Measurements from ENCODE around the gene PPEF2.
"Not testable (repeated sequence)": the region's sequence is repeated elsewhere in the genome, so short reads cannot be mapped to it uniquely, and the experiment has no call there.

The PPEF2 gene, protein sequence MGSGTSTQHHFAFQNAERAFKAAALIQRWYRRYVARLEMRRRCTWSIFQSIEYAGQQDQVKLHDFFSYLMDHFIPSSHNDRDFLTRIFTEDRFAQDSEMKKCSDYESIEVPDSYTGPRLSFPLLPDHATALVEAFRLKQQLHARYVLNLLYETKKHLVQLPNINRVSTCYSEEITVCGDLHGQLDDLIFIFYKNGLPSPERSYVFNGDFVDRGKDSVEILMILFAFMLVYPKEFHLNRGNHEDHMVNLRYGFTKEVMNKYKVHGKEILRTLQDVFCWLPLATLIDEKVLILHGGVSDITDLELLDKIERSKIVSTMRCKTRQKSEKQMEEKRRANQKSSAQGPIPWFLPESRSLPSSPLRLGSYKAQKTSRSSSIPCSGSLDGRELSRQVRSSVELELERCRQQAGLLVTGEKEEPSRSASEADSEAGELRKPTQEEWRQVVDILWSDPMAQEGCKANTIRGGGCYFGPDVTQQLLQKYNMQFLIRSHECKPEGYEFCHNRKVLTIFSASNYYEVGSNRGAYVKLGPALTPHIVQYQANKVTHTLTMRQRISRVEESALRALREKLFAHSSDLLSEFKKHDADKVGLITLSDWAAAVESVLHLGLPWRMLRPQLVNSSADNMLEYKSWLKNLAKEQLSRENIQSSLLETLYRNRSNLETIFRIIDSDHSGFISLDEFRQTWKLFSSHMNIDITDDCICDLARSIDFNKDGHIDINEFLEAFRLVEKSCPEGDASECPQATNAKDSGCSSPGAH

DNA sequence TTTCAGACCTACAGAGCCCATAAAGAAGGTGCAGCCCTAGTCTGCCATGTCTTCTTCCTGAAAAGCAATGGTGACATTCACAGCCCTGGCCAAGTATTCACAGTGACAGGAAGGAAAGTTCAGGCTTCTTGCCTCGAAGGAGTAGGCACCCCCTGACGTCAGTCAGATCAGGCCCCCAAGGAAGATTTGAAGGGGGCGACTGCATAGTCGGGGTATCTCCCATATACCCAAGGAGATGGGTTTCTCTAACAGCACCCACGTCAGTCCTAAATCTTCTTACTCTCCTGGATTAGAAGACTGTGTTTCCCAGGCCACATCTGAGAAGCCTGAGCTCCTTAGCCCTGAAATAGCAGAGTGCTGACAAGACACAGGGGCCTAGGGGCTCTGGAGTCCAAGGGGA is at the start of gene PPEF2:
PPEF2 (minus strand) TSS at position 101 of the 400 bp plus-strand sequence. CDS start 6,127 bp downstream, outside the sequence.
- no peak for DNase-seq (ENCODE audit: low read depth)

DNA sequence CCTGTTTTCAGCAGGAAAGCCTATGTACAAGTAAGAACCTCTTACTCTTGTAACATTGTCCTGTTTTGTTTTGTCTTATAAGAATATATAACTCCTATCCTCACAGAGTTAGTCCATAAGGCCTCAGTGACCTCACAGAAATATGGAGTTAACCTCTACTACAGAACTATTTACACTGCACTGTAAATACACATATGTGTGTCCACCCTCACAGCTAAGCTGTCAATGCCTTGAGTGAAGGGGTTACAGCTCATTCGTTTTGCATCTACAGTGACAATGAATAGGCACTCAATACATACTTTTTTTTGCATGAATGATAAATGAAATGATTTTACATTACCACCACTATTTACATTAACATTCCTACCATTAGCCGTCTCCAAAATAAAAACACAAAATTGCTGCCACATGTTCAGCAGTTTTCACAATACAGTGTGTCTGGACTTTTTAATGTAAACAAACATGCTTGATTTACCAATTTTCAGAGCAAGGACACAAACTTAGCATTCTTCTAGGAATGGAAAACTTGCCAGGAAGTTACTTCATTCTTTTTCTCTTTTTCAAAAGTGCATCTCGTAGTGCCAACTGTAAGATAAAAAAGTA is 48.1 kb upstream of the PPEF2 start:
- DNase-seq (ENCODE audit: low read depth), result peak; percentile 35

DNA sequence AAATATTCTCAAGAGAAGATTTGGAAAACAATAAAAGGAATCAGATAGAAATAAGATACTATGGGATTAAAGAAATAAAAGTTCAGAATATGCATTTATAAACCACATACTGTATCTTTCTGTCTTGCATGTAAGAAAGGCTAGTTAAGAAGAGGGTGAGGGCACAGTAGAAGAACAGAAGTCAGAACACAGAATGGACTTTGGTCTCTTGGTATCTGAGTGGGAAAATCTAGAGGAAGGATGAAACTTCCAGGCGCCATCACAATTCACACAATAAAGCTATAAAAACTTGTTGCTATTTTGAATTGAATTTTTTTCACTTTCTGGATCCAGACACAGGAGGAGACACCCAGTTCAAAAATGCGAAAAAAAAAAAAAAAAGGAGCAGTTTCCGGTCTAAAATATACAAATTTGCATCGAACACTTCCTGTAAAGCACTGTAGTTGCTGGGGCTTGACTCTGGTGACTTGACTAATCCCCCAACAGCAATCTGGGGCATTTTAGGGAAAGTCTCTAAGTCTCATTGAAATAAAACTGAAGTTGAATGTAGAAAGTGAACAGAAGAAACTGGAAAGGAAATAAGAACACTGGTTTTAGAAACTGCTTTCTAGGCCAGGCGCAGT is 46.7 kb upstream of the PPEF2 start:
- DNase-seq (ENCODE audit: low read depth), result no peak

DNA sequence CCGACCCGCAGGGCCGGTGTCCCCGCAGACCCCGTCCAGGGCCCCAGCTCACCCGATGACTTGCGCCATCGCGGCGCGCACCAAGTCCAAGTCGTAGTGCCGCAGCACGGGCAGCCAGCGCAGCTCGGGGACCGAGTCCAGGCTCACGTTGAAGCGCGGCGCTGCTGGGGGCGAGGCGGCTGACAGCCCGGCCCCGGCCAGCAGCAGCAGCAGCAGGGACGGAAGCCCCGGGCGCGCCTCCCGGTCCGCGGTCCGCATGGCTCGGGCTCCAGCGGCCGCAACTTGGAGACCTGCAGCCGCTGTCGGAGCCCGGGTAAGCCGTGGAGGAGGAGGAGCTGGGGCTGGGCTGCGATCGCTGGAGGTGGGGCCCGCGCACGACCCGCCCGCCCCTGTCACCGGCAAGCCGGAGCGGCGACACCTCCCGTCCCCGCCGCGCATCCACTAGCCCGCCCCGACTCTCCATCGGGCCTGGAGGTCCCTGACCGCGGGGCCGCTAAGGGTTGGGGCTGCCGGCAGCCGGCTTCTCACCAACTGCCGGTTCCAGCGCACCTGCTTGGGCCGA is 38.5 kb upstream of the PPEF2 start, which contains the start of gene NAAA:
NAAA (minus strand) TSS at position 322 of the 562 bp plus-strand sequence; CDS start at position 258, 64 bp downstream.
- peak; percentile 66 for DNase-seq (ENCODE audit: low read depth)

DNA sequence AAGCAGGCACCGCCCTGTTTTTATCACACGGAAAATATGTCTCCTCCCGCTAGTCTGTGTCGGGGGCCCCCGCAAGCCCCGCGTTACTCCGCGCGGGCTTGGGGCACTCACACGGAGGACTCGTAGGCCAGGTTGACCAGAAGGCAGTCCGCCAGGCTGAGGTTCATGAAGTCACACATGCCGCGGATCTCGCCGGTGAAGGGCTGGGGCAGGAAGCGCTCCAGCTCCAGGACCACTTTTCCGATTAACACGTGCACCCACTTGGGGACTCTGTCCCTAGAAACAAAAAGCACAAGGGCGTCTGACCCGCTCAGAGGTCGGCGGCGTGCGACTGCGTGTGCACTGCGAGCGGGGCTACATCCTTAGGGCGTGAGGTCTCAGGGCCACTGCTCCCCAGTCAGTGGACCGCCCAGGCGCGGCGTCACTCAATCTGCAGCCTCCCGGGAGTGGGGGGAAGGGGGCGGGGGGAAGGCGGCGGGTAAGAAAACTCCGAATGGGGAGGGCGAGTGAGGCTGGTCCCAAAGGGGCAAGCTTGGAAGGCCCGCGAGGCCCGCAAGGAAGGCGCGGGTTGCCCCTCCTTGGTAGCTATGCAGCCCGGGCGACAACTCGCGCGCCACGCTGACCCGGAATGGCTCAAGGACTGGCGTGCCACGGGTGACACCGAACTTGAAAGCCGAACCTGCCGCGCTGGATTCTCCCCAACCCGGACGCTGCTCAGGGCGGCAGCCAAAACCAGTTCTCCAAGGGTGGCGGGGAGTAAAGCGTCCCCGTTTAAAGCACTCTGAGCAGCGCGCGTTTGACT is 37.8 kb upstream of the PPEF2 start:
- DNase-seq (ENCODE audit: low read depth), result peak; percentile 68

DNA sequence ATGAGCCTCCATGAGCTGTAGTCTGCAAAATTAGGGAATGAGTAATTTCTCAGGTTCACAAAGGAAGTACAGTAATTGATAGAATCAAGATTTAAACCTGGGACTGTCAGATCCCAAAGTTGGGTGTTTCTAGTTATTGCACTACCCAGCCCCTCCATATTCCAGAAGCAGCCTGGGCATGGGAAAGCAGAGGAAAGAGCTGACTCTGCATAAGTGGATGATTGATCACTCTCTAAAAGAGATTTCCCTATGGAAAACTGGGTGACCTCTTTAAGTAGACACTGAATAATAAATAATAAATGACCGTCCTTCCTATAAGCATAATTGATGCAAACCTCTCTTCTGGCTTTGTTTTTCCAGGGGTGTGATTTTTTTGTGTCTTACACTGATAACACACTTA is 33.4 kb upstream of the PPEF2 start:
- DNase-seq (ENCODE audit: low read depth), result no peak

DNA sequence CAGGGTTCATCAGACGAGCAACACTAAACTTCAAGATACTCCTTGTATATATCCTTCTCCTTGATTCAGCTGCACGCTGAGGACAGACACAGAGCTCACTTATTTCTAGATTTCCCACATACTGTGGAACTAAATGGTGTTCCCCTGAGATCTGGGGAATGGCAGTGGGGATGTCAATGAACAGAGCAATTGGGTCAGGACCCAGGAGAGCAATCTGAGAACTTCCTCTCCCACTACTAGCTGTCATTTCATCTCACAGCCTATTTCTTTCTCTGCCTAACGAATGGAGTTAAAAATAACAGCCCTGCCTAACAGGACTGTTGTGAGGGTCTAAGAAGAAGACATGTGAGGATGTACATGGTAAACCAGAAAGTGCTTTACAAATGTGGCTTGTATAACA is 27.9 kb upstream of the PPEF2 start:
- no peak for DNase-seq (ENCODE audit: low read depth)

DNA sequence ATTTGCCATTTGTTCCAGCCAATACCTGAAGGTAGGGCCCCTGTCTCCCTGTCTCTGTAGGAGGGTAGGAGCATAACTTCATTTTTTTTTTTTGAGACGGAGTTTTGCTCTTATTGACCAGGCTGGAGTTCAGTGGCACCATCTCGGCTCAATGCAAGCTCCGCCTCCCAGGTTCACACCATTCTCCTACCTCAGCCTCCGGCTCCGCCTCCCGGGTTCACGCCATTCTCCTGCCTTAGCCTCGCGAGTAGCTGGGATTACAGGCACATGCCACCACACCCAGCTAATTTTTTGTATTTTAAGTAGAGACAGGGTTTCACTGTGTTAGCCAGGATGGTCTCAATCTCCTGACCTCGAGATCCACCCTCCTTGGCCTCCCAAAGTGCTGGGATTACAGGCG is 22.7 kb upstream of the PPEF2 start:
- not testable (repeated sequence) for DNase-seq (ENCODE audit: low read depth)

DNA sequence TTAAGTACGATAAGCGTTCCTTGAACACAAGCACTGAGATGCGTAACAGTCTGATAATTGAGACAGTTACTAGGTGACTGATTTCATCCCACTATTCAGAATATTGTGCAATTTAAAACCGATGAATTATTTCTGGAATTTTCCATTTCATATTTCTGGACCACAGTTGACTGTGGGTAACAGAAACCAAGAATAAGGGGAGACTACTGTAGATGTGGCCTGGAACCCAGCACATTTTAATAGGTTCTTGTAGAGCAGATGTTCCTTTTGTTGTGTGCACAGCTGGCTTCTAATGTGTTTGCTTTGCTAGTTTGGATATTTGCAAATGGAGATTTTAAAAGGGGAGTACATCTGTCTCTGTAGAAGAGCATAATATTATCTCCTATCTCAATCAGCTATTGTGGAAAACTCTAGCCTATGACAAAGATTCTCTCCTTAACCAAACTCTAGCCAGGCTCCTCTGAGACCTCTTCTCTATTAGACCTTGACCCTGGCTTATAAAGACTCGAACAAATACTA is 22.1 kb upstream of the PPEF2 start:
- no peak for DNase-seq (ENCODE audit: low read depth)

DNA sequence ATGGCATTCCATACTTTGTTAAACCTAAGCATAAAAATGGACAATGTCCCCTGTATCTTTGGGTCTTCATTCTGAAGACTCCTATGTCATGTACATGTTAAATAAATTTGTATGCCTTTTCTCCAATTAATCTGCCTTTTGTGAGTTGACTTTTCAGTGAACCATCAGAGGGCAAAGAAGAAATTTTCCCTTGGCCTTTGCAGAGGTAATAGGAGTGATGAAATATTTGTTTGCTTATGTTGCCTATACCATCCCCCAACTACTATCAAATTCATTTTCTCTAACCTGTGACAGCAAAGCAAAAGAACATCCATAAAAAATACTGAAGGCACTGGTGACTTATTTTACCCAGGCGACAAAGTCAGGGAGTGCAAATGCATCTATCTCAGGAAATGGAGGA is 20.3 kb upstream of the PPEF2 start:
- no peak for DNase-seq (ENCODE audit: low read depth)

DNA sequence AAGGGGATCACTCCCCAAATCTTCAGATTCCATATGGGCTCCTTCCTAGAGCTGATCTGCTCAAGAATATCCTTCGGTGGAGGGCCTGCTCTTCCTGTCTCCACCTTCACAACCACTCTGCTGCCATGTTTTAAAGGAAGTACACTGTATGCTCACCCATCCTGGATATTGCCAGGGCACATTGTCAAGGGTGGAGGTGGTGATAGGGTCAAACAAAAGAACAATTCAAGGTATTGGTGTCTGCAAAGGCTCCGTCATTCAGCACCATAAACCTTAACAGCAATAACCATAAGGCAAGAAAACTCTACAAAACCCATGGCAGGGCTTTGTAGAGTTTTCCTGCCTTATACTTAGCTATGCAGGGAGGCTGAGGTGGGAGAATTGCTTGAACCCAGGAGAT is 19.7 kb upstream of the PPEF2 start:
- DNase-seq (ENCODE audit: low read depth), result no peak

DNA sequence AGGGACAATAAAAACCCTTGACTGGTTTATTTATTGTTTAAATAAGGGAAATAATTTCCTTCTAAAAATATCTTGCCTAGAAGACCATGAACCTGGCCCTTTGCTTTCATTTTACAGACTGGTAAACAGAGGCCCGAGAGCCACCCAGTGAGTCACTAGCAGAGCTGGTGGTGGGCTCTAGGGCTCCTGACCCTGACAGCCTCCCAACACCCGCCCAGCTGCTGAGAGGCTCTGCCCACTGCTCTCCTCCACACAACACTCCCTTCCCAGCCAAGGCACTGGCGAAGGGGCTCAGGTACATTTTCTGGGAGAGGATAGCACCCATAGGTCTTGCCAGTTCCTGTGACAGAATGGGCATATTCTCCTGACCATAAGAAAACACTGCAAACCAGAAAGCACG is 18.1 kb upstream of the PPEF2 start:
- no peak for DNase-seq (ENCODE audit: low read depth)

DNA sequence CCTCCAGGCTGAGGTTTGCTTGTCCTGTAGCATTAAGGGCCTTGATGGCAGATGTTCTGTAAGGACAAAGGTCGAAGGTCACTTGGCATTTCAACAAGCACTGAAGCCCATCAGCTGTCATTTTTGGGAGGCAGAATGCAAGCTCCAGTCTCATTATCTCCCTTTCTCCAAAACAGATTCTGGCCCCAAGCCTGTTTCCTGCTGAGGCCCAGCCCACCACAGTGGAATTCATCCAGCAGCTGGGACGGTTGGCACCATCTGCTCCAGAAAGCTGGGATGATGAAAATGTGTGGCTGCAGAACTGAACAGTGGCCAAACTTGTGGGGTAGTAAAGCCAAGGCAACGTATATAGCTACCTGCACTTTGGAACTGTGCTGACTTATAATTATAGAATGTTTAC is 17.7 kb upstream of the PPEF2 start:
- peak; percentile 39 for DNase-seq (ENCODE audit: low read depth)

DNA sequence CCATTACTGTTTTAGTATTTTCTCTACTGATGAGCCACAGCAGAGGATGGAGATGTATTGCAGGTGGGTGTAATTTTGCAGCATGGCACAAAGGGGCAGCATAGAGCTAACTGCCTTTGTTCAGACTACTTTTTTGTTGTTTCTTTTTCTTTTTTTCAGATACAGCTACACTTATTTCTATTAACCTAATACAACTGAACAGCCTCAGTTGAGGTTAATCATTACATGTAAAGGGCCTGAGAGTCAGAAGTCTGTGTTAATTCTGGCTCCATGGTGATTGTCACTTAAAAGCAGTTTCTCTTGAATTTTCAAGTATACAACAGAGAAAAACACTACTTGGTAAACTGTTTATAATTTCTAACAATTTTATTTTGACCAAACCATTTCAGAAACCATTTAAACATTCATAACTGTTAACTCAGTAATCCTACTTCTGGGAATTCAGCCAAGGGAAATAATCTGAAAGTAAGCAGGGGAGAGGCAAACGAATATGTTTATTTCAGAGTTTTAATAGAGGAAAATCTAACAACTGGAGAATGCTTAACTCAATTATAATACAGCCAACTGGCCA is 13.9 kb upstream of the PPEF2 start:
- DNase-seq (ENCODE audit: low read depth), result peak; percentile 75

DNA sequence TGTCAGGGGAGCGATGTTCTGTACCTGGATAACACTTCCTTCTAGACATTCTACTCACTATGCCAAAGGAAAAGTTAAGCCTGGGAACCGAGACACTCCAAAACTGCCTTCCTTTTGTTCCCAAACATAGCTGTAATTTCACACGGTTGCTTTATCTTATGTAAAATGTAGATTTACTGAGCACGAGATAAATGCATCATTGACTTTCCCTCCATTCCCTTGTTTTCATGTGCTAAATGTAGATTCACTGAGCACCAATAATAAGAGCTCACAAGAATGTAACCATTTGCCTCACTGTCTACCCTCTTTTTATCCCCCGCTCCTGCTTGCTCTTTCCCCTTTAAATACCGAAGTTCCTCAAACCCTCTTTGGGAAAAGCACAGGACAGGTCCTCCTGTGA is 10.7 kb upstream of the PPEF2 start:
- no peak for DNase-seq (ENCODE audit: low read depth)

DNA sequence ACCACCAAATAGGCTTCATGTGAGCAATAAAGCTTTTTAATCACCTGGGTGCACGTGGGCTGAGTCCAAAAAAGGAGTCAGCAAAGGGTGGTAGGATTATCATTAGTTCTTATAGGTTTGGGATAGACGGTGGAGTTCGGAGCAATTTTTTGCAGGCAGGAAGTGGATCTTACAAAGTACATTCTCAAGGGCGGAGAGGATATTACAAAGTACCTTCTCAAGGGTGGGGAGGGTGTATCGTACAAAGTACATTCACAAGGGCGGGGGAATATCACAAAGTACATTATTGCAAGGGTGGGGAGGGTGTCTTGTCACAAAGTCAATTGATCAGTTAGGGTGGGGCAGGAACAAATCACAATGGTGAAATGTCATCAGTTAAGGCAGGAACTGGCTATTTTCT is 8.6 kb upstream of the PPEF2 start:
- DNase-seq (ENCODE audit: low read depth), result not testable (repeated sequence)

DNA sequence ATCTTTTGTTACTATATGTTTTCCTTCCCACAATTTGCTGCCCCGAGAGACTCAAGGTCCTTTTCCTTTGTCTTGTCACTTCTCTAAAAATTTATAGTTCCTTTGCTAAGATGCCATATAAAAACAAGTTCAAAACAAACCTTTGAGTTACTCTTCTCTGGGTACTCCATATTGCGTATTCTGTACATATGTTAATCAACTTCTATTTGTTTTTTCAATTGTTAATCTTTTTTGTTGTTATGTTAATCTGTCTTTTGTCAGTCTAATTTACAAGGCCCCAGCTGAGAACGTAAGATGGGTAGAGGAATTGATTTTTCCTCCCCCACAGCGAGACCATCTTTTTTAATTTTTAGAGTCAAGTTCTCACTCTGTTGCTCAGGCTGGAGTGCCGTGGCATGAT is 7.2 kb upstream of the PPEF2 start:
- no peak for DNase-seq (ENCODE audit: low read depth)

DNA sequence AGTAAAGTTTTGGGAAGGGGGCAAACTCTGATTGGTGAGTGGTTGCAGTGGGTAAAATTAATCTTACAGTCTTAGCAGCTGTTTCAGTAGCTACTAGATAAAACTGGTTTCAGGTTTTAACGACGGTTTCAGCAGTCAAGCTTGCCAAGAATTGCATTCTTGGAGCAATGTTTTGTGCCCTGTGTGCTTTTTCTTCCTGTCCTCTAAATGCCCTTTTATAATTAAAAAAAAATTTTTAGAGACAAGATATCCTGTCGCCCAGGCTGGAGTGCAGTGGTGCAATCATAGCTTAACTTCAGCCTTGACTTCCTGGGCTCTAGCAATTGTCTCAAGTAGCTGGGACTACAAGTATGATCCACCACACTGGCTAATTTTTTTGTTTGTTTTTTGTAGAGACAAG is 6.3 kb upstream of the PPEF2 start:
- peak; percentile 26 for DNase-seq (ENCODE audit: low read depth)

DNA sequence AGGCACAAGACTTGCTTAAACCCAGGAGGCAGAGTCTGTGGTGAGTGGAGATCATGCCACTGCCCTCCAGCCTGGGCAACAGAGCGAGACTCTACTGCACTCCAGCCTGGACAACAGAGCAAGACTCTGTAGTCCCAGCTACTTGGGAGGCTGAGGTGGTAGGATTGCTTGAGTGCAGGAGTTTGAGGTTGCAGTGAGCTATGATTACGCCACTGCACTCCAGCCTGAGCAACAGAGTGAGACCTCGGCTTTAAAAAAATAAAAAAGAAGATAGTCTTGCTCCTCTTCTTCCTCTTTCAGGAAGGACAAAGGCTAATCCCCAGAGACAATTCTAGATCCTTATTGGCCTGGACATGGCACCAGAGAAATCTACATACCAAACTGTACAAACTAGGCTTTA is 5.7 kb upstream of the PPEF2 start:
- no peak for DNase-seq (ENCODE audit: low read depth)

DNA sequence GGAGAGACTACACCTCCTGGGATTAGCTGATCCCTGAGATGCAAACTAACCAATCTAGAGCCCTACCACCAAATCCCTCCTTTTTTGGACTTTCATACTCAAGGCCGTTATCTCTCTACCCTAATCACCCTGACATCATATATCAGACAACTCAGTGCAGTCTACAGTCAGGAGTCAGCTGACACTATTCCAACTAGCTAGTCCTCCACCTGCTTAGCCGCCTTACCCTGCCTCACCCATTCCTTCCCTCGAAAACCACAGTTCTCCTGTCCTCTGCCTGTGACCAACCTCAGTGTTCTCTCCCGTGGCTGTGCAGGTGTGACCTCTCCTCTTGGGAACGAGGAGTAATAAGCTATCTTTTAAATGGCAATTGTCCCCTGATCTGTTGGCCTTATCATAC is 1.8 kb upstream of the PPEF2 start:
- DNase-seq (ENCODE audit: low read depth), result no peak

DNA sequence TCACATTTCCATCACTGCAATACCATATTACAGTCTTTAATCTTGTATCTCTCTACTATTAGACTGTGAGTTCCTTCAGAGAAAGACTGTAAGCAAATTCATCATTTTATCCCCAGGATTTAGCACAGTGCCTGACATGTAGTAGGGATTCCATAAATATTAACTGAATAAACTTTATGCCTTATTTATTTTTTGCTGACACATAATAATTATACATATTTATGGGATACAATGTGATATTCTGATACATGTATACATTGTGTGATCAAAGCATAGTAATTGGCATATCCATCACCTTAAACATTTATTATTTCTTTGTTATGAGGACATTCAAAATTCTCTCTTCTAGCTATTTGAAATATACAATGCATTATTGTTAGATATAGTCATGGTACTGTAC is 3.7 kb downstream of the PPEF2 start:
- no peak for DNase-seq (ENCODE audit: low read depth)
